Activated B cell treated with CpG ODN at 0.5 μM for 24 hours (primary cell): ENCODE data around the gene DDX18. TPM values are rescaled to one million over a fixed set of nuclear protein-coding genes. Genes with fewer than 3 reads are reported as not detected.

Source experiments
- ATAC-seq: fragments of 200-7000 bp; cut with Tn5 transposase; one replicate; pipeline ENCODE4 v1.10.0; 2021; ENCODE audit warnings: low read depth, mild to moderate bottlenecking, moderate library complexity
- CTCF ChIA-PET: fragments of 350-600 bp; sonication (Branson Sonifier 250); formaldehyde crosslinking; loops from one replicate; lab custom pipeline; 2021; ENCODE audit warnings: antibody characterized with exemption; lab: Charles Lee
- POLR2A ChIA-PET: fragments of 350-600 bp; sonication (Branson Sonifier 250); formaldehyde crosslinking; loops from one replicate; lab custom pipeline; 2021; ENCODE audit warnings: antibody characterized with exemption; lab: Charles Lee
- DNase-seq: peaks from one replicate; pipeline ENCODE4 v3.0.0; 2022
- H3K27ac Mint-ChIP-seq: one replicate; pipeline ENCODE4 v1.8.0; 2020; ENCODE audit warnings: mixed read lengths
- H3K27me3 Mint-ChIP-seq: one replicate; pipeline ENCODE4 v1.8.0; 2021; ENCODE audit warnings: mixed read lengths
- H3K36me3 Mint-ChIP-seq: one replicate; pipeline ENCODE4 v1.8.0; 2021; ENCODE audit warnings: low read depth, mixed read lengths
- H3K4me1 Mint-ChIP-seq: one replicate; pipeline ENCODE4 v1.8.0; 2021; ENCODE audit warnings: mixed read lengths
- H3K4me3 Mint-ChIP-seq: one replicate; pipeline ENCODE4 v1.8.0; 2020; ENCODE audit warnings: mild to moderate bottlenecking, mixed read lengths
- H3K9me3 Mint-ChIP-seq: one replicate; pipeline ENCODE4 v1.8.0; 2020; ENCODE audit warnings: mixed read lengths
- intact Hi-C: fragments of 100-400 bp; cut with micrococcal nuclease; formaldehyde crosslinking; loops from one replicate; pipeline ENCODE4 v1.15.1; 2024
- total RNA-seq: library from RNA; stranded (reverse); gene quantifications from 2 replicates; pipeline ENCODE4 v1.2.3, GENCODE V29; 2022
- TF ChIP-seq, protein P1 (sequence below): fragments of 200-600 bp; IDR thresholded peaks from one replicate; pipeline ENCODE4 v1.8.0; 2022; ENCODE audit warnings: antibody characterized with exemption, mild to moderate bottlenecking

Gene DDX18
- total RNA-seq, 1 donor from 2014 or later = 109 TPM

GRCh38 chr2:117776888-117777287, 37.6 kb upstream of the DDX18 start:
- ChIA-PET CTCF (no interaction called here), POLR2A (no interaction called here)
- no peak overlapping the region for H3K27ac Mint-ChIP-seq
- DNase-seq (no peak), ATAC-seq (no peak)
- no peaks in the 10 kb centered on the region for H3K9me3 Mint-ChIP-seq
- H3K36me3 Mint-ChIP-seq = no peaks in the 10 kb centered on the region
- TF ChIP-seq, protein P1, sequence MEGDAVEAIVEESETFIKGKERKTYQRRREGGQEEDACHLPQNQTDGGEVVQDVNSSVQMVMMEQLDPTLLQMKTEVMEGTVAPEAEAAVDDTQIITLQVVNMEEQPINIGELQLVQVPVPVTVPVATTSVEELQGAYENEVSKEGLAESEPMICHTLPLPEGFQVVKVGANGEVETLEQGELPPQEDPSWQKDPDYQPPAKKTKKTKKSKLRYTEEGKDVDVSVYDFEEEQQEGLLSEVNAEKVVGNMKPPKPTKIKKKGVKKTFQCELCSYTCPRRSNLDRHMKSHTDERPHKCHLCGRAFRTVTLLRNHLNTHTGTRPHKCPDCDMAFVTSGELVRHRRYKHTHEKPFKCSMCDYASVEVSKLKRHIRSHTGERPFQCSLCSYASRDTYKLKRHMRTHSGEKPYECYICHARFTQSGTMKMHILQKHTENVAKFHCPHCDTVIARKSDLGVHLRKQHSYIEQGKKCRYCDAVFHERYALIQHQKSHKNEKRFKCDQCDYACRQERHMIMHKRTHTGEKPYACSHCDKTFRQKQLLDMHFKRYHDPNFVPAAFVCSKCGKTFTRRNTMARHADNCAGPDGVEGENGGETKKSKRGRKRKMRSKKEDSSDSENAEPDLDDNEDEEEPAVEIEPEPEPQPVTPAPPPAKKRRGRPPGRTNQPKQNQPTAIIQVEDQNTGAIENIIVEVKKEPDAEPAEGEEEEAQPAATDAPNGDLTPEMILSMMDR = no peak
- H3K4me1 Mint-ChIP-seq = no peaks in the 10 kb centered on the region
- peaks cover 7% of the 10 kb centered on the region for H3K27me3 Mint-ChIP-seq
- no peak overlapping the region for H3K4me3 Mint-ChIP-seq
- intact Hi-C loops = no loop called here

GRCh38 chr2:117785740-117786139, 28.8 kb upstream of the DDX18 start:
- ATAC-seq (no peak), DNase-seq (no peak)
- ChIA-PET POLR2A (no interaction called here), CTCF (no interaction called here)
- Mint-ChIP-seq H3K4me1 (no peaks in the 10 kb centered on the region), H3K36me3 (no peaks in the 10 kb centered on the region), H3K9me3 (peaks cover 7% of the 10 kb centered on the region), H3K27ac (no peak overlapping the region), H3K4me3 (no peak overlapping the region), H3K27me3 (no peaks in the 10 kb centered on the region)
- TF ChIP-seq, protein P1 = peak; percentile 22
- intact Hi-C loops = no loop called here

DNA sequence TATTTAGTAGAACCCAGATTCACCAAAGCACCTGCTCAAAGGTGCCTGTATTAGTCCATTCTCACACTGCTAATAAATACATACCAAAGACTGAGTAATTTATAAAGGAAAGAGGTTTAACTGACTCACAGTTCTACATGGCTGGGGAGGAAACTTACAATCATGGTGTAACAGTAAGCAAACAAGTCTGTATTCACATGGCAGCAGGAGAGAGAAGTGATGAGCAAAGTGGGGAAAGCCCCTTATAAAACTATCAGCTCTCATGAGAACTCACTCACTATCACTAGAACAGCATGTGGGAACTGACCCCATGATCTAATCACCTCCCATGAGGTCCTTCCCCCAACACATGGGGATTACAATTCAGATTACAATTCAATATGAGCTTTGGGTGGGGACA, 28.0 kb upstream of the DDX18 start:
- TF ChIP-seq, protein P1 = no peak
- Mint-ChIP-seq H3K9me3 (peaks cover 7% of the 10 kb centered on the region), H3K4me1 (no peaks in the 10 kb centered on the region), H3K27me3 (no peaks in the 10 kb centered on the region), H3K27ac (no peak overlapping the region), H3K4me3 (no peak overlapping the region), H3K36me3 (no peaks in the 10 kb centered on the region)
- intact Hi-C loops = no loop called here
- POLR2A ChIA-PET = no interaction called here
- CTCF ChIA-PET = no interaction called here
- DNase-seq = no peak
- ATAC-seq = no peak

GRCh38 chr2:117789505-117789904, 25.0 kb upstream of the DDX18 start:
- ATAC-seq = no peak
- no peaks in the 10 kb centered on the region for H3K4me1 Mint-ChIP-seq
- no peak overlapping the region for H3K27ac Mint-ChIP-seq
- TF ChIP-seq, protein P1 = no peak
- H3K4me3 Mint-ChIP-seq = no peak overlapping the region
- ChIA-PET POLR2A (no interaction called here), CTCF (no interaction called here)
- peaks cover 7% of the 10 kb centered on the region for H3K9me3 Mint-ChIP-seq
- intact Hi-C loops = no loop called here
- no peaks in the 10 kb centered on the region for H3K36me3 Mint-ChIP-seq
- H3K27me3 Mint-ChIP-seq = peaks cover 8% of the 10 kb centered on the region
- no peak for DNase-seq

- no peak overlapping the region for H3K4me3 Mint-ChIP-seq
- no peak for DNase-seq
- H3K27ac Mint-ChIP-seq = no peak overlapping the region
- ATAC-seq = no peak
- TF ChIP-seq, protein P1 = no peak
- CTCF ChIA-PET = no interaction called here
- peaks cover 3% of the 10 kb centered on the region for H3K9me3 Mint-ChIP-seq
- H3K4me1 Mint-ChIP-seq = no peaks in the 10 kb centered on the region
- intact Hi-C loops = no loop called here
- H3K36me3 Mint-ChIP-seq = no peaks in the 10 kb centered on the region
- POLR2A ChIA-PET = no interaction called here
- peaks cover 18% of the 10 kb centered on the region for H3K27me3 Mint-ChIP-seq
Measured at GRCh38 chr2:117794668-117795067, 19.8 kb upstream of the DDX18 start.
